ENCODE measurements around the gene CA7.

GRCh38 chr16:66888647-66889615, 44.7 kb downstream of the CA7 start:
- TF ChIP-seq CTCF (IDR thresholded peaks at IDR 0.05; ENCODE audit: low read depth, low read length, missing input control) (no peak), YY1 (IDR thresholded peaks at IDR 0.05) (no peak), RXRA (IDR thresholded peaks at IDR 0.05) (no peak), REST (IDR thresholded peaks at IDR 0.05) (no peak), TAF1 (conservative IDR thresholded peaks at IDR 0.05) (no peak), RAD21 (IDR thresholded peaks at IDR 0.05) (no peak), MAX (IDR thresholded peaks at IDR 0.05) (no peak), GABPA (IDR thresholded peaks at IDR 0.05 in 1 of 2, conservative IDR thresholded peaks at IDR 0.05 in 1 of 2) (no peak)
